NCI-H2171 treated with DMSO at 0.1 percent for 48 hours (cell line): ENCODE results near the gene RAI1.
"Not testable (repeated sequence)": the region's sequence is repeated elsewhere in the genome, so short reads cannot be mapped to it uniquely, and the experiment has no call there.

Experiments used
- DNase-seq: peaks from one replicate; lab custom pipeline; 2025; lab: John Stamatoyannopoulos, UW

The RAI1 gene

GRCh38 chr17:17681187-17681743, at the start of gene RAI1:
Gene RAI1, plus strand, starts transcription at chr17:17681458. Its CDS starts 111,491 bp downstream, at chr17:17792949.
- peak; percentile 76 for DNase-seq

GRCh38 chr17:17632690-17633089, 48.6 kb upstream of the RAI1 start:
- not testable (repeated sequence) for DNase-seq

- DNase-seq, result no peak
These were observed 47.9 kb upstream of the RAI1 start for GRCh38 chr17:17633310-17633709.

GRCh38 chr17:17635126-17635525, 46.1 kb upstream of the RAI1 start:
- no peak for DNase-seq

GRCh38 chr17:17635537-17636271, 45.6 kb upstream of the RAI1 start:
- DNase-seq, result not testable (repeated sequence)

- DNase-seq, result no peak
These were observed 44.9 kb upstream of the RAI1 start for GRCh38 chr17:17636272-17636885.

- DNase-seq, result no peak
These were observed 42.8 kb upstream of the RAI1 start for GRCh38 chr17:17638467-17638866.

- not testable (repeated sequence) for DNase-seq
These were observed 41.5 kb upstream of the RAI1 start for GRCh38 chr17:17639661-17640270.

GRCh38 chr17:17641621-17642409, 39.4 kb upstream of the RAI1 start:
- DNase-seq, result peak; percentile 79

- not testable (repeated sequence) for DNase-seq
These were observed 36.1 kb upstream of the RAI1 start for GRCh38 chr17:17645148-17645547.

GRCh38 chr17:17645961-17646360, 35.3 kb upstream of the RAI1 start:
- no peak for DNase-seq

GRCh38 chr17:17647524-17648178, 33.6 kb upstream of the RAI1 start:
- no peak for DNase-seq

- DNase-seq, result no peak
These were observed 32.5 kb upstream of the RAI1 start for GRCh38 chr17:17648762-17649161.

- no peak for DNase-seq
These were observed 30.3 kb upstream of the RAI1 start for GRCh38 chr17:17650959-17651358.

GRCh38 chr17:17653343-17653742, 27.9 kb upstream of the RAI1 start:
- DNase-seq, result no peak

- DNase-seq, result no peak
These were observed 21.9 kb upstream of the RAI1 start for GRCh38 chr17:17659340-17659739.

GRCh38 chr17:17661134-17661533, 20.1 kb upstream of the RAI1 start:
- DNase-seq, result no peak

- no peak for DNase-seq
These were observed 19.3 kb upstream of the RAI1 start for GRCh38 chr17:17661834-17662385.

- DNase-seq, result peak; percentile 77
These were observed 17.8 kb upstream of the RAI1 start for GRCh38 chr17:17663160-17664063.

GRCh38 chr17:17664064-17664452, 17.2 kb upstream of the RAI1 start:
- no peak for DNase-seq
